NCI-H2171 treated with DMSO at 0.1 percent for 48 hours (cell line): ENCODE data around the gene SH3GL1.

ENCODE experiments used
- DNase-seq: peaks from one replicate; lab custom pipeline; 2025; lab: John Stamatoyannopoulos, UW

Gene SH3GL1

DNA sequence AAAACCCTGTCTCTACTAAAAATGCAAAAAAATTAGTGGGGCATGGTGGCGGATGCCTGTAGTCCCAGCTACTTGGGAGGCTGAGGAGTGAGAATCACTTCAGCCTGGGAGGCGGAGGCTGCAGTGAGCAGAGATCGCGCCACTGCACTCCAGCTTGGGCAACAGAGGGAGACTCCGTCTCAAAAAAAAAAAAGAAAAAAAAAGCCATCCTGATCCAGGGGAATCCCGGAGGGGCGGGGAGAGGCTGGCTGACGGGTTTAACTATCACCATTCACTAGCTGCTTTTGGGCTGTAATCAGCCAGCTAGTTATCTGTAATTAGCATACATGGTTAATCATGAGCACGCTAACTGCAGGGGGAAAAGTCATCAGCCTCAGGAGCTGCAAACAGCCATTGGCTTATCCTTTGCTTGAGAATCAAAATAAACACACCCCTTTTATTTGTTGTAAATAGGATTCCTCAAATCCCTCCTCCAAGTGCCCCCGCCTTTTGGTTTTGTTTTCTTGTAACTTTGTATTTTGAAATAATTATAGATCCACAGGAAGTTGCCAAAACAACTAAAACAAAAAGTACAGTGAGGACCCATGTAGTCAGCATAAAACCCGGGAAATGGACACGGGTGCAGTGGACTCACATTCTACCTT, 86.4 kb downstream of the SH3GL1 start:
- no peak for DNase-seq
